Ramos (cell line): ENCODE measurements around the gene DCHS2.
"Not testable (repeated sequence)": the region's sequence is repeated elsewhere in the genome, so short reads cannot be mapped to it uniquely, and the experiment has no call there.

Experiments
- in situ Hi-C: fragments of 300-500 bp; cut with MboI; formaldehyde crosslinking; loops from one replicate; pipeline ENCODE4 v1.14.3; 2022; ENCODE audit warnings: low sequenced_read_pairs; ENCODE audit not compliant: unreplicated experiment

DCHS2 gene

DNA sequence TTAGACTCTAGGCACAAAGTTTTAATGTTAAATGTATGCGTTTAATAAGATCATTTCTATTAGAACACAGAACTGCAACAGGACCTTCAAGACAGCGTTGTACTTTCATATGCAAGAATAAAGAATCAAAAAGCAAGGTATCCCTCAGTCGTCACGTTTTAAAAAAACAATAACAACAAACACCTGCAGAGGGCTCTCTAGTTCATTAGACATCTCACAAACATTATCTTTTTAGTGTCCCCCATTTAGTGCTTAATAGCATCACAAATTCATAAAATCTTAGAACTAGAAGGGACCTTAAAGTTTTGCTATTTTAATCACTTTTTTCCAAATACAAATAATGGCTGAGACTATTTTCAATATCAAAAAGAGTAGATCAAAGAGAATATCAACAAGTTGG lies 236.6 kb downstream of the DCHS2 start:
- in situ Hi-C loops: no loop called here

DNA sequence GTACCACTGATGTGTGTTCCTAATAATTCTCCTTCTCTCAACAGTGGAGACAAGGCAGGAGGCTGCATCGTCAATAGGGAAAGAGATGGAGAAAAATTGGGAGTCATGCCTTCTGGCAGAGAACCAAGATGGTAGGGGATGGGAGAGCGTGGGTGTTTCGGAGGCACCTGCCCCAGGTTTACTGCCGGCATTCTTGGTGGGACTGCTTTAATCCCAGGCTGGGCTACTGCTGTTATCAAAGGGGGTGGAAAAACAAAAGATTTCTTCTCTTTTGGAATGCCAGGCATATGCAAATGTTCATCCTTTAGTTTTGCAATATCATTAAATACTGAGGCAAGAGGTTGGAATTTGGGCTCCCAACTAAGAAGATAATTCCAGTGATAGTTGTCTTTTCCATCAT lies 257.0 kb downstream of the DCHS2 start:
- in situ Hi-C loops: no loop called here

DNA sequence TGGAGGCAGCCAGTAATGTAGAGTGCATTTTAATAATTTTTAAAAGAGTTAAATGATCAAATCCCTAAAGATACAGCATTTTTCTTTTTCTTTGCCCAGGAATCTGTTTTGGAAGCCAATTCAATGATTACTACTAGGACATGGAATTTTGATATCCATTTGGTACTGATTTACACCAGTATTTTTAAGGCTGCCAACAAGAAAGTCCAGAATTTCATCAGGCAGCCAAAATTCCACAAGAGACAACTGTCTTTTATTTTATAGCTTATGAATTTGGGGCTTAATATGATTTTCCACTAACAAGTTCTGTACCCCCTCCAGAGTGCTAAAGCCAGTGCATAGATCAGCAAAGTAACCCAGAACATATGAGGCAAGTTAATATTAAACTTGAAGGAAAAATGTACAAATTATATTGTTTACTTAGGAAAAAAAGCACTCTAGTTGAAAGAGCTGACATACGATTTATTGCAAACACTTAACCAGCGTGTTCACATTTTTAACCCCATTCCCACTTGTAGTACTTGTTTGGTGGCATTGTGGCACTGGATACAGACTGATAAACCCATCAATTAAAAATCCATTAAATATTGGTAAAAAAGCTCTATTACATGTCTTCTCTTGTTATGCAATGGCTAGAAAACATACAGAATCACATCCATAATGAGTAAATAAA lies 259.7 kb downstream of the DCHS2 start:
- in situ Hi-C loops: no loop called here

DNA sequence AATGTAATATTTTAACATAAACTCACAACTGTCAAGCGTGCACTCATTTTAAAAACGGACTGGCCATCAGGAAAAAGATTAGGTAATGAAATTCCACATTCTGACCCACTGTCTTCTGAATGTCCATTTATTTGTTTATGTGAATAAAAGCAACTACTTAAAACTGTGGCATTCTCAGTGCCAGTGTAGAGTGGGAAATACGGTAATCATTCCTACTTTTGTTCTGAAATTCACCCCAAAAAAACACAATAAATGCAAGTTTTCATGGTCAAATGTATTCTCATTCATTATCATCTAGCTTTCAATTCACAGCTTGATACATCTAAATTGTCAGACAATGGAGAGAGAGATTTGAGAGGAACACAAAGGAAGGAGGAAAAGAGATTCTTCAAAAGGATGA lies 260.9 kb downstream of the DCHS2 start:
- in situ Hi-C loops: no loop called here

DNA sequence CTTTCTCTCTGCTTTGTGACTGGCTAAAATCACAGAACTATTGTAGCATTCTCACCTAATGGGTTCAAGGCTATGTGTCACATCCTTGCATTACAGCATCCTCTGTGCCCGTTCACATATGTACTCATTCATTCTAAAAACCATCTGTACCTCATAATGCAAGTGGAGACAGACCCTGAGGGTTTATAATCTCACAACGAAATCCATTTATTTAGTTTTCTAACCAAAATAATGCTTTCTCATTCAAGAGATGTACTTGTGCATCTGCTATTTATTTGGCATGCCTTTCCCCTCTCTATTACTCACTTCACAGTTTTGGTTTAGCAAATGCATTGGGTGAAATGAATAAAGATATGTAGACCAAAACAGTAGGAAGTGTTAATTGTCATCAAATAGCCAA lies 261.5 kb downstream of the DCHS2 start:
- in situ Hi-C loops: no loop called here

DNA sequence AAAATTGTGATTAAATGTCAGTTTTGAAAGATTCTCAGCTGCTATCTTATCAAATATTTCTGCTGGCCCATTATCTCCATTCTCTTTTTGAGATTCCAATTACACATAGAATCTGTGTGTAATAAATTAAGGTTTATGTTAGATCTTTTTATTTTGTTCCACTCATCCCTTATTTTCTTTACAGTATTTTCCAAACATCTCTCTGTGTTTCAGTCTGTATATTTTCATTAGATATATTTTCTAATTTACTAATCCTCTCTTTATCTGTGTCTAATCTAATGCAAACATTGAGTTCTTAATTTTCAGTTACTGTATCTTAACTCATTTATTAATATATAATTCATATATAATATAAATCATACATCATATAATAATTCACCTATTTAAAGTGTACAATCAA lies 268.7 kb downstream of the DCHS2 start:
- in situ Hi-C loops: no loop called here

DNA sequence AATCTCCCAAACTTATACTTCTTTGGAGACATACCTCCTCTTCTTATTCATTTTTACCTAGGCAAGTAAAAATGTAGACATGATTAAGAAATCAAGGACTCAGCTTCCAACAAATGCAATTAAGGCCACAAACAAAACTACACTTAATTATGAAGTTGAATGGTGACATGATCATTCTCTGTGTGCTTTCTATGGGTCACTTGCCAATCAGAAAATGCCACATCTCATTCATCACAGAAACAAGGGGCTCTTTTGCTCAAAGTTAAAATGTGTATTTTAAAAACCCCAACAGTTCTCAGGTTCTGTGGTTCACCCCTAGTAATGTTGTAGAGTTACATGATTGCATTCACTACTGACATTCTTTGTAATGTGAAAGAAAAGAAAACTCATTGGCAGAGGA lies 273.5 kb downstream of the DCHS2 start:
- in situ Hi-C loops: no loop called here

DNA sequence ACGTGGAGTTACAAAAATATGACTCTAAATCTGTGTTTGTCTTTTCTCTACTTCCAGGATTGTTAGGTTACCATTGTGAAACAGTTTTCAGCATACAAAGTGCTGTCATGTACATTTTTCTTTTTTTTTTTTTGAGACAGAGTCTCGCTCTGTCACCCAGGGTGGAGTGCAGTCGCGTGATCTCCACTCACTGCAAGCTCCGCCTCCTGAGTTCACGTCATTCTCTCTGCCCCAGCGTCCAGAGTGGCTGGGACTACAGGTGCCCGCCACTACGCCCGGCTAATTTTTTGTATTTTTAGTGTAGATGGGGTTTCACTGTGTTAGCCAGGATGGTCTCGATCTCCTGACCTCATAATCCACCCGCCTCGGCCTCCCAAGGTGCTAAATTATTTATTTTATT lies 274.2 kb downstream of the DCHS2 start:
- in situ Hi-C loops: not testable (repeated sequence)

DNA sequence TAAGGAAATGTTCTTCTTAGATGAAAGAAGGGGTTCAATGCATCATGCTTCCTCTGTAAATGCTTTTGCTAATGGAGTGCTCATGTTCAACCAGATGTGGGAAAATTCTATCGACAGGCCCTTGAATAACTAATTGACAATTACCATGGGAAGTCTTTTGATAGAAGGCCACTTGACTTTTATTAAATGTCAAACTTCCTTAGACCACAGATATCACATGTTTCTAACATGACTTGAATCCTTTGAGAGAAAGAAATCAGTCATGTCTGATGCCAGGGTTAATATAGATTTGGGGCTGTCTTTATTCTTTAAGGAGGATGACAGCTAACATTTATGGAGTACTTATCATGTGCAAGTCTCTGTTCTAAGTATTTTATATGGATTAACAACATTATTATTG lies 280.1 kb downstream of the DCHS2 start:
- in situ Hi-C loops: no loop called here

DNA sequence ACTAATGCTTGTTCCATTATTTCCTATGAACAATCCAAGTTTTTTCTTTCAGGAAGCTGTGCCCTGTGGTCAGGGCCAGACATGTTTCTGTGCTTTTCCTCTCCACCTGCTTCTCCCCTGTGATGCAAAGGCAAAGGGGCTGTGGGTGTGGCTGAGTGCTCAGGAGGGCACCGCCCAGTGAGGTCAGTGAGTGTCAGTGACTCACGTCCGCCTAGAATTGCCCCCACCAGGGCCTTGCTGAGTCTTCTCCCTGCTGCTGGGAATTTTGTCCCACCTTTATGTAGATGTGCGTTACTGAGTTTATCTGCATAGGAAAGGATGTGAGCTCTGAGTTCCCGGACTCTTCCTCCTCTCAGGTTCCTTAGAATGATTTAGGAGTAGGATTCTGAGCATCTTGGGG lies 283.2 kb downstream of the DCHS2 start:
- in situ Hi-C loops: no loop called here

DNA sequence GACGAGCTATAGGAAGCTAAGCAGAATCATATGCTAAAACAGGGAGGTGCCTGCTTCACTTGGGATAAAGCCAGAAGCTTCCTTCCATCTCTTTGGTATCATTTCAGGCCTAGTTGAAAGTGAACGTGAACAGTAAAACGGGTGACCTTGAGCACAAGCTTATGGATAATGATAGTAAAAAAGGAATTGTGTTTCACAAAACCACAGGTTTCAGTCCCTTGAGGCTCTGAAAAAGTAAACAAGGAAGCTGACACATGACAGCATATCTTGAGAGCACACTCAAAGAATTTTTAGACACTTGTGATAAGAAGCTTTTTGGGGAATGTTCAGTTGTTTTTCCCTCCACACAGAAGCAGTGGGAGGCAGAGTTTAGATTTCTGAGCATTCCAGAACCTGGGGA lies 286.1 kb downstream of the DCHS2 start:
- in situ Hi-C loops: no loop called here

DNA sequence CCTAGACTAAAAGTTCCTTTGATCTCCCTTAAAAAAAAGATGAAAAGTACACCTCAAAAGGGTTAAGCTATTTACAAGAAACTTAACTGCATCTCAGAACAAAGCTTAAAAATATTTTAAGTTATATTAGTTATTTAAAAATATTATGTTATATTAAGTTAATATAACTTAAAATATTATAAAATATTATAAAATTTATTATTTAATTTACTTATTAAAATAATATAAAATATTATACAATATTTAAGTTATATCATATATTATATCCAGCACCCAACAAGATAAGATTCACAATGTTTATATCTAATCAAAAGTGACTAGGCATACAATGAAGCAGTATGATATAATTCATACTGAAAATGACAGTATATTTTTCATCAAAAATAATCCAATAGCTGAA lies 296.9 kb downstream of the DCHS2 start:
- in situ Hi-C loops: no loop called here

DNA sequence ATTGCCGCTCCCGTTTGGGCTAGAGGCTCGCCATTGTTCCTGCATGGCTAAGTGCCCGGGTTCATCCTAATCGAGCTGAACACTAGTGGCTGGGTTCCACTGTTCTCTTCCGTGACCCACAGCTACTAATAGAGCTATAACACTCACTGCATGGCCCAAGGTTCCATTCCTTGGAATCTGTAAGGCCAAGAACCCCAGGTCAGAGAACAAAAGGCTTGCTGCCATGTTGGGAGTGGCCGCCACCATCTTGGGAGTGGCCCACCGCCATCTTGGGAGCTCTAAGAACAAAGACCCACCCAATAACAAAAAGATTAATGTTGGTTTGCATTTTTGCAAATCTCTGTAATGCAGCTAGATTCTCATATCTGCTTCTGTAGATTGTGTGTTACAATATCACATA lies 299.0 kb downstream of the DCHS2 start:
- in situ Hi-C loops: no loop called here

DNA sequence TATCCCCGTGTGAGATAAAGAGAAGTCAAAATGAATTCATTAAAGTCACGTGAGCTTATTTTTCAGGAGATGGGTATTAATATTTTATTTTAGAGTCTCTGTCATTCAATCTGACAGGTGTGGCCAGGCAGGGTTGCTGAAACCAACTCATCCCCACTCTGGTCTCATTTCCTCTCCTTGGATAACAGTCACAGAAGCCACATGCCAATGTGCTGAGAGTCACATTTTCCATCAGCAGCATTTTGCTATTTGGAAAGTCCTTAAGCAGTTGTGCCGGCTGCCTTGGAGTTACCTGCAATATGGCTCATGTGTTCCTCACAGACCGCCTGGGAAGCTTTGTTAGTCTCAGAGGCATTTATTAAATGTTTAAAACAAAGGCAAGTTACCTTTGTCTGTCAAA lies 302.3 kb downstream of the DCHS2 start:
- in situ Hi-C loops: no loop called here

DNA sequence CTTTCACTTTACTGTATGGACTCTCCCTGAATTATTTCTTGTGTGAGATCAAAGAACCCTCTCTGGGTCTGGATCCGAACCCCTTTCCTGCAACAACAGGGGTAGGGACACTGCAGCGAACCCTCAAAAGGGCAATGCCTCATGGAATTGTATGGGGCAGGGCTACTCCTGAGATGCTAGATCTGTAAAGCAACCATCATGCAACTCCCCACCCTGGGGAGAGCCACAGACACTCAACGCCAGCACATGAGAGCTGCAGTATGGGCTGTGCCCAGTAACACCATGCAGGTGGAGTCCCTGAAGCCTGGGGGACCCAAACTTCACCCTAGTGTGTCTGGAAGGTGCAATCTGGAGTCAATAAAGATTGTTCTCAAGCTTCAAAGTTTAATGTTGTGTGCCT lies 304.7 kb downstream of the DCHS2 start:
- in situ Hi-C loops: no loop called here

DNA sequence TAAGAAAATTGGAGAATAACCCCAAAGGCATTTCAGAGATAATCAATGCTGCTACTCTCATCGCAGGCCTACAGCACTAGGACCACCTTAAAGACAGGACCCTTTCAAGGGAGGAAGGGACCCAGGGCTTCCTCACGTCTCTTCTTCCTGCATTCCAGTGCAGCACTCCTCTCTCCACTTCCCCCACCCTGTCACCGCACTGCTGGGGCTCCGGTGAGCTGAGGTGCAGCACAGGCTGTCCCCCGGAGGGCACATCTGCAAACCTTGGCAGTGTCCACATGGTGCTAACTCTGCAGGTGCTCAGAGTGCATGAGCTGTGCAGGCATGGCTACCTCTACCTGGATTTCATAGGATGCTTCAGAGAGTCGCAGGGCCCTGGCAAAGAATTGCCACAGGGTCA lies 305.6 kb downstream of the DCHS2 start:
- in situ Hi-C loops: no loop called here

DNA sequence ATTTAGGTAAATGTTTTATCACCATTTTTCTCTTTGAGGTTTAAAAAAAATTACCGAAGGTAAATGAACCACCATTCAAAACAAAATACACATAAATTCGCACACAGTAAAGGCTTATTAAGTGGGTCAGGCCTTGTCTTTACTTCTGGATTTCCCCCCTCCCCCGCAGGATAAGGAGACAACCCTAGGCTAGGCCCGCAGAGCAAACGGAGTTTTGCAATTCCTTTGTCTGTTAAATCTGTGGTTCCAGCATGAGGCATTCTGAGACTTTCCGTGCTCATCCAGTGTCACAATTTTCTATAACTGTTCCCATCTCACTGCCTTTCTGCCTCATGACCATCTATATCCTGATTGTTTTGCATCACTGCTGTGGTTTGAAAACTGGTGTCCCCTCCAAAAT lies 307.4 kb downstream of the DCHS2 start:
- in situ Hi-C loops: no loop called here

DNA sequence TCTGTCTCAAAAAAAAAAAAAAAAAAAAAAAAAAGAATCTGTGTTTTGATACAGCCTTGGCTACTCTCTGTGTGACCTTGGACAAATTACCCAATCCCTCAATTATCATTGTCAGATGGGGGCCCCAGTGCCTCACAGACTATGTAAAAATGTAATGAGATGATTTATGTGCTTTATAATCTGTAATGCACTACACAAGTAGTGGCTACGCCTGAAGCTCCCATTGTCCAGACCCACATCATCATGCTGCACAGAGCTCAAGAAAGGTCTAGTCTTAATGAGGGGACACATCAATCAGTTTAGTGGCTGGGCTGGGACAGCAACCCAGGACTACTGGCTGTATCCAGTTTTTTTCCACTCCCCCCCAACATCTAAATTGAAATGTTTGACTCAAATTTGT lies 308.3 kb downstream of the DCHS2 start:
- in situ Hi-C loops: no loop called here
